Measurements from ENCODE around the gene MTR. TPM values are rescaled to one million over a fixed set of nuclear protein-coding genes. Genes with fewer than 3 reads are reported as not detected.
"Not testable (repeated sequence)": the region's sequence is repeated elsewhere in the genome, so short reads cannot be mapped to it uniquely, and the experiment has no call there.

MTR gene
- total RNA-seq, 6 experiments from 2014 or later: 9.4 to 15.4 (median 11.8) TPM

GRCh38 chr1:236908669-236909068, 113.6 kb downstream of the MTR start:
- no peak overlapping the region for H3K27ac ChIP-seq
- H3K9me3 ChIP-seq: no peaks in the 10 kb centered on the region
- intact Hi-C loops (cut with DNase I): no loop called here
- ATAC-seq (no peak), DNase-seq (no peak)
- no peak overlapping the region for H3K4me3 ChIP-seq
- H3K36me3 ChIP-seq: no peaks in the 10 kb centered on the region
- H3K4me1 ChIP-seq: no peaks in the 10 kb centered on the region
- 74% methylated on average over 2 of the region's 2 CpGs for whole genome bisulfite sequencing (ENCODE audit: insufficient coverage, low coverage, low lambda C conversion rate, missing lambda C conversion rate)
- TF ChIP-seq CTCF (IDR thresholded peaks at IDR 0.05) (no peak), POLR2A (IDR thresholded peaks at IDR 0.05) (no peak)
- H3K27me3 ChIP-seq: no peaks in the 10 kb centered on the region

GRCh38 chr1:236911047-236911446, 116.0 kb downstream of the MTR start:
- ATAC-seq; intact Hi-C loops (cut with DNase I); H3K9me3 ChIP-seq; H3K27ac ChIP-seq; H3K27me3 ChIP-seq; H3K4me3 ChIP-seq; H3K36me3 ChIP-seq; H3K4me1 ChIP-seq; DNase-seq: not testable (repeated sequence)
- WGBS (ENCODE audit: insufficient coverage, low coverage, low lambda C conversion rate, missing lambda C conversion rate): 70% methylated on average over 3 of the region's 7 CpGs

GRCh38 chr1:236913371-236914037, 118.4 kb downstream of the MTR start:
- no peak for TF ChIP-seq CTCF (IDR thresholded peaks at IDR 0.05)
- no peak for TF ChIP-seq POLR2A (IDR thresholded peaks at IDR 0.05)

GRCh38 chr1:236914375-236914774, 119.3 kb downstream of the MTR start:
- ATAC-seq: no peak
- Histone ChIP-seq H3K9me3 (peaks cover 0 to 8% (median 0%) of the 10 kb centered on the region in 4 donors), H3K27me3 (no peaks in the 10 kb centered on the region), H3K4me3 (no peak overlapping the region), H3K4me1 (no peaks in the 10 kb centered on the region), H3K27ac (no peak overlapping the region), H3K36me3 (no peaks in the 10 kb centered on the region)
- 92% methylated on average over 2 of the region's 2 CpGs for WGBS (ENCODE audit: insufficient coverage, low coverage, low lambda C conversion rate, missing lambda C conversion rate)
- no peak for TF ChIP-seq POLR2A (IDR thresholded peaks at IDR 0.05)
- no peak for TF ChIP-seq CTCF (IDR thresholded peaks at IDR 0.05)
- no peak for DNase-seq
- intact Hi-C loops (cut with DNase I): no loop called here

More at GRCh38 chr1:236913371-236914037, 118.4 kb downstream of the MTR start:
- ATAC-seq (no peak), DNase-seq (no peak)
- Histone ChIP-seq H3K36me3 (no peaks in the 10 kb centered on the region), H3K4me3 (no peak overlapping the region), H3K27me3 (no peaks in the 10 kb centered on the region), H3K4me1 (no peaks in the 10 kb centered on the region), H3K27ac (no peak overlapping the region), H3K9me3 (peaks cover 0 to 8% (median 0%) of the 10 kb centered on the region in 4 donors)
- intact Hi-C loops (cut with DNase I): no loop called here
- WGBS (ENCODE audit: insufficient coverage, low coverage, low lambda C conversion rate, missing lambda C conversion rate): 46% methylated on average over 2 of the region's 2 CpGs

- 77% methylated on average over 4 of the region's 5 CpGs for WGBS (ENCODE audit: insufficient coverage, low coverage, low lambda C conversion rate, missing lambda C conversion rate)
- no peaks in the 10 kb centered on the region for H3K4me1 ChIP-seq
- no peak for TF ChIP-seq CTCF (IDR thresholded peaks at IDR 0.05)
- no peak for TF ChIP-seq POLR2A (IDR thresholded peaks at IDR 0.05)
- intact Hi-C loops (cut with DNase I): no loop called here
- ATAC-seq (no peak), DNase-seq (no peak)
- peaks cover 0 to 8% (median 0%) of the 10 kb centered on the region in 4 donors for H3K9me3 ChIP-seq
- no peak overlapping the region for H3K27ac ChIP-seq
- no peaks in the 10 kb centered on the region for H3K27me3 ChIP-seq
- no peaks in the 10 kb centered on the region for H3K36me3 ChIP-seq
- H3K4me3 ChIP-seq: no peak overlapping the region
Observed at GRCh38 chr1:236916131-236916800, 121.2 kb downstream of the MTR start.
